ENCODE data around the gene FHL2.

FHL2 gene

GRCh38 chr2:105411720-105412407 is 13.0 kb upstream of the FHL2 start:
- Histone ChIP-seq H3K4me3 (ENCODE audit: low read depth, low read length) (no peak overlapping the region), H3K27me3 (ENCODE audit: control insufficient read depth, insufficient read depth, low read length) (no peaks in the 10 kb centered on the region), H3K9ac (no peak overlapping the region), H3K9me3 (ENCODE audit: control insufficient read depth, low read length) (no peaks in the 10 kb centered on the region), H3K4me1 (no peaks in the 10 kb centered on the region), H2AFZ (no peak overlapping the region), H3K27ac (no peak overlapping the region), H3K79me2 (no peaks in the 10 kb centered on the region), H3K4me2 (ENCODE audit: low read length) (no peak overlapping the region), H3K36me3 (ENCODE audit: control insufficient read depth, insufficient read depth, low read length) (no peaks in the 10 kb centered on the region)
- no peak for TF ChIP-seq CTCF (IDR thresholded peaks at IDR 0.05)

DNA sequence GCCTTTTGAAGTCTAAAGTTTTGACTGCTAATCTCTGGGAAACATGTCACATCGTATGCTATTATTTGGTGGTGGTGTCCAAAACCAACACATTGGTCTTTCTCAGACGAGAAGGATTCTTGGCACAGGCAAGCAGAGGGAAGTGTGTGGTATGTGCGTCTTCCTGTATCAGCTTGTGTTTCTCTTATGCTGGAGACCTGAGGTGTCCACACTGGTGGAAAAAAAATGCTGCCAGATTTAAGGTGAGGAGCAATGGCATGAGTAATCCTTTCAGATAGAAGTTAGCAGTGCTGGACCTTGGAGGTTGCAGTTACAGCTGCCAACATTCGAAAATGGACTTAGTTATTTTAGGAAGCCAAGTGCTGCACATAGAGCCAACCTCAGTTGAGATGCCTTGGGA is 11.7 kb upstream of the FHL2 start:
- H3K4me2 ChIP-seq (ENCODE audit: low read length) = no peak overlapping the region
- no peak overlapping the region for H2AFZ ChIP-seq
- no peak overlapping the region for H3K4me3 ChIP-seq (ENCODE audit: low read depth, low read length)
- no peaks in the 10 kb centered on the region for H3K9me3 ChIP-seq (ENCODE audit: control insufficient read depth, low read length)
- no peak overlapping the region for H3K27ac ChIP-seq
- no peaks in the 10 kb centered on the region for H3K36me3 ChIP-seq (ENCODE audit: control insufficient read depth, insufficient read depth, low read length)
- H3K79me2 ChIP-seq = no peaks in the 10 kb centered on the region
- H3K4me1 ChIP-seq = no peaks in the 10 kb centered on the region
- no peak overlapping the region for H3K9ac ChIP-seq
- no peaks in the 10 kb centered on the region for H3K27me3 ChIP-seq (ENCODE audit: control insufficient read depth, insufficient read depth, low read length)
- TF ChIP-seq CTCF (IDR thresholded peaks at IDR 0.05) = no peak

DNA sequence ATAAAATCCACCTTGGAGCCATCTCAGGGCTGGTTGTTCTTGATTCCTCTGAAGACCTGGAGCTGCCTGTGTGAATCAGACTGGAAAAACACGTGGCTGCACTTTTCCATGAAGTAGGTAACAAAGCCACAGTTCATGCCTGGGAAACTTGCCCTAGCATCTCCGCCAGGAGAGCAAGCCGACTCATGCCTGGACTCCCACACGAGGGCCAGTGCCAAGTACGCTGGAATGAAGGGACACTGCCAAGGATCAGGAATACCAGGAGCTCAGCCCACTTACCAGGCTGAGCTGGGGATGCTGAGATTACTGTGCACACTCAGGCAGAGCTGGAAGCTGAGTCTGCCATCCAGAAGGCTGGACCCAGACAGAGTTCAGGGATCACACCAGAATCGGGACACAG is 10.9 kb upstream of the FHL2 start:
- Histone ChIP-seq H3K4me1 (no peaks in the 10 kb centered on the region), H3K79me2 (no peaks in the 10 kb centered on the region), H3K4me3 (ENCODE audit: low read depth, low read length) (no peak overlapping the region), H2AFZ (no peak overlapping the region), H3K4me2 (ENCODE audit: low read length) (no peak overlapping the region), H3K27ac (no peak overlapping the region), H3K9me3 (ENCODE audit: control insufficient read depth, low read length) (no peaks in the 10 kb centered on the region), H3K9ac (no peak overlapping the region), H3K27me3 (ENCODE audit: control insufficient read depth, insufficient read depth, low read length) (no peaks in the 10 kb centered on the region), H3K36me3 (ENCODE audit: control insufficient read depth, insufficient read depth, low read length) (no peaks in the 10 kb centered on the region)
- no peak for TF ChIP-seq CTCF (IDR thresholded peaks at IDR 0.05)

DNA sequence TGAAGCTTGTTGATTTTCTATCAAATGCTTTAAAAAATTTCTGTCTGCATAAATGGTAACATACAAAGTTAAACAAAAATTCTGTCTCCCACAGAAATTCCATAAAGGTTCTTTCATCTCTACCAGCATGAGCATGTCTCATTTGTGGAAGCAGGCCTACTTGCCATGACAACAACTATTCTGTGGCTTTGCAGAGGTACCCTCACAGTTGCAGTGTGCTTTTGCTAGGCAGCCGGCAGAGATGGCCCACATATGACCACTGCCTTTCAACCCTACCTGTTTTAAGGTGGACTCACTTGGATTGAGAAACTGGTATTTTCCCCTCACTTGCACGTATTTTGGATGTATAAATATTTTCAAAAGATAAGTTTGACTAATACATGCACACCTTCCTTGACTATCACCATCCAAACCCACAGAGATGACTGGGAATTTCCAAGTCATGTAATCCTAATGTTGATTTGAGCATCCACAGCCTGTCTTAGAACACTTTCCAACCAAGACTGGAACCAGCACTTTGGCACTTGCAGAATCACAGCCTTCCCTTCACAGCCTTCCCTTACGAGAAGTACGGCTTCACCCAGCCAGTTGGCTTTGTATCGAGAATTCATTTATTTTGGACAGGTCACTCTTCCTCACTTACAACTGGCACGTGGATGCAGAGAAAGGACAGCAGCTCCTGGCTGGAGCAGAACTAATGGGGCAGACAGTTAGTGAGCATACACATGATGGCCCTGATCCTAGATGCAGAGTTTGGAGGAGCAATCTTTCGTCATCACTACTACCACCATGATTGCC is 9.3 kb upstream of the FHL2 start:
- no peaks in the 10 kb centered on the region for H3K36me3 ChIP-seq (ENCODE audit: control insufficient read depth, insufficient read depth, low read length)
- H3K79me2 ChIP-seq = no peaks in the 10 kb centered on the region
- no peak overlapping the region for H3K4me3 ChIP-seq (ENCODE audit: low read depth, low read length)
- H3K4me1 ChIP-seq = no peaks in the 10 kb centered on the region
- no peak for TF ChIP-seq CTCF (IDR thresholded peaks at IDR 0.05)
- no peak overlapping the region for H3K27ac ChIP-seq
- H2AFZ ChIP-seq = no peak overlapping the region
- no peak overlapping the region for H3K9ac ChIP-seq
- no peak overlapping the region for H3K4me2 ChIP-seq (ENCODE audit: low read length)
- H3K27me3 ChIP-seq (ENCODE audit: control insufficient read depth, insufficient read depth, low read length) = no peaks in the 10 kb centered on the region
- no peaks in the 10 kb centered on the region for H3K9me3 ChIP-seq (ENCODE audit: control insufficient read depth, low read length)
